AG09319 (cell line): ENCODE data around the gene LCN9.

Source experiments
- DNase-seq: peaks from one replicate; pipeline ENCODE4 v3.0.0-alpha.2; 2010; ENCODE audit warnings: low read depth; ENCODE audit errors: extremely low read depth
- CTCF ChIP-seq: IDR thresholded peaks from 2 replicates; pipeline ENCODE4 v1.5.1; 2011; ENCODE audit warnings: low read depth, mild to moderate bottlenecking, inconsistent platforms, low read length, moderate library complexity

LCN9 gene

GRCh38 chr9:135693771-135694170, 30.7 kb downstream of the LCN9 start:
- DNase-seq = no peak
- no peak for TF ChIP-seq CTCF

- TF ChIP-seq CTCF = no peak
- DNase-seq = no peak
Measured at GRCh38 chr9:135694414-135694813, 31.3 kb downstream of the LCN9 start.

- no peak for TF ChIP-seq CTCF
- DNase-seq = no peak
Measured at GRCh38 chr9:135695036-135695435, 31.9 kb downstream of the LCN9 start.

GRCh38 chr9:135695642-135696041, 32.5 kb downstream of the LCN9 start:
- no peak for DNase-seq
- TF ChIP-seq CTCF = no peak

GRCh38 chr9:135696446-135696845, 33.3 kb downstream of the LCN9 start:
- no peak for DNase-seq
- TF ChIP-seq CTCF = no peak

GRCh38 chr9:135697226-135697625, 34.1 kb downstream of the LCN9 start:
- TF ChIP-seq CTCF = no peak
- DNase-seq = no peak

- DNase-seq = no peak
- no peak for TF ChIP-seq CTCF
Measured at GRCh38 chr9:135698236-135698635, 35.1 kb downstream of the LCN9 start.
